GDM1 (cell line): ENCODE measurements around the gene OSBPL10.
A peak's percentile ranks its signal among the peaks of the same experiment; 100 is the strongest.
"Not testable (repeated sequence)": the region's sequence is repeated elsewhere in the genome, so short reads cannot be mapped to it uniquely, and the experiment has no call there.

Experiments
- DNase-seq: peaks from one replicate; lab custom pipeline; 2025; lab: John Stamatoyannopoulos, UW

The OSBPL10 gene

GRCh38 chr3:31981206-31982181, at the start of gene OSBPL10, which contains the start of gene ZNF860:
TSS of gene OSBPL10 (minus strand) at chr3:31981262. CDS start at chr3:31981179, 83 bp downstream.
TSS of gene ZNF860 (plus strand) at chr3:31981750. CDS start at chr3:31989080, 7,330 bp downstream.
- DNase-seq = no peak

GRCh38 chr3:32026593-32026992, 45.5 kb upstream of the OSBPL10 start:
- DNase-seq = peak; percentile 48

DNA sequence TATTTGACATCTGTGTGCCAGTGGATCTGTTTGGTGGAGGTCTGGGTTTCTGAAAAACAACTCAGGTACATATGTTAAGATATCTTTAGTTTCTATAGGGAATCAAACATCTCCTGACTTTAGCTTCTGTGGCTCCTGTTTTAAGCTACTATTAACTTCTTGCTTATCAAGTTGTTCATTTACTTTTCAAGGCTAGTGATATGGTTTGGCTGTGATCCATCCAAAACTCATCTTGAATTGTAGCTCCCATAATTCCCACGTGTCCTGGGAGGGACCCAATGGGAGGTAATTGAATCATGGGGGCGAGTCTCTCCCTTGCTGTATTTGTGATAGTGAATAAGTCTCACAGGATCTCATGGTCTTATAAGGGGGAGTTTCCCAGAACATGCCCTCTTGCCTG, 41.9 kb upstream of the OSBPL10 start:
- DNase-seq = no peak

- no peak for DNase-seq
Observed at GRCh38 chr3:32021748-32022147, 40.7 kb upstream of the OSBPL10 start.

DNA sequence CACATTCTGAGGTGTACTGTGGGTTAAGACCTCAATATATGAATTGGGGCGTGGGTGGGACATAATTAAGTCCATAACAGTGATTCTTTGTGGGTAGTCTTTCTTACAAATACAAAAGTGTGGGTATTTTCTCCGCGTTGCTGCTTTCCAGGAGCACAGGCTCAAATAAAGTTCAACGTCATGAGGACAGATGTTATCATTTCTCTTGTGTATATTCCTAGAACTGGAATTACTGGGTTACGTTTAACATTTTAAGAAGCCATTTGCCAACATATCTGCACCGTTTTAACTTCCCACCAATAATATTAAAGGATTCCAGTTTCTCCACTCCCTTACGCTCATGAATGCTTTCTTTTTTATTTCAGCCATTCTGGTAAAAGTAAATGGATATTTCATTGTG, 40.1 kb upstream of the OSBPL10 start:
- no peak for DNase-seq

DNA sequence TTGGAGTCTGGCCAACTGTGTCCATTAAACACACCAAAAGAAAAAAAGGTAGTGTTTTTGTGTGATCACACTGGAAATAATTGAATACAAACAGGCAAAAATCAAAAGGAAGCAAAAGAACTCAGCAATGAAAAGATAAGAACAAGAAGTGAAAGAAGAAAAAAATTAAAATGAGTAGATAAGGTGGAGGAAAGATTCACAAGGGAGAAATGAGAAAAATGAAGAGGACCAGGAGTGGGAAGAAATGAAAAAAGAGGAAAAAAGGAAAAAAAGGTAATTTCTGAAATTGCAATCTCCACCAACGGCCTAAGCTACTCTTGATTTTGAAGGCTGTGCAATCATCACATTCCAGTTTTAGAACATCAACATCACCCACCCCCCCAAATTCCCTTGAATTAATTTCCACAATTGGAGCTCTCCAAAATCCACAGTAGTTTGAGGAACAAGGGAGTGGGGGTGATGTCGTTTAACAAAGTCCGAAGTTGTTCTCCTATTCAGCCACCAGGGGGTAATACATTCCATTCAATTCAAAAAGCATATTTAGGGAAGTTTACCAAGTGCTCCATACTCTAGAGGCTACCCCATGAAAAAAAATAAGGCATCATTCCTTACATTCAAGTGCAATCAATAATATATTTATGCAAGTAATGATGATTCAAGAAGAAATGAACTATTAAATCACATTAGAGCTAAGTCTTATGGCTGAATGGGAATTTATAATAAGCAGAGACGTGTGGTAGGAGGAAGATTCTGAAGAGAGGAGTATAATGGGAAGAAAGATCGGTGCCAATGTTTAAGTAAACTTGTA, 37.9 kb upstream of the OSBPL10 start:
- peak; percentile 33 for DNase-seq

- no peak for DNase-seq
Observed at GRCh38 chr3:32017286-32017685, 36.2 kb upstream of the OSBPL10 start.

DNA sequence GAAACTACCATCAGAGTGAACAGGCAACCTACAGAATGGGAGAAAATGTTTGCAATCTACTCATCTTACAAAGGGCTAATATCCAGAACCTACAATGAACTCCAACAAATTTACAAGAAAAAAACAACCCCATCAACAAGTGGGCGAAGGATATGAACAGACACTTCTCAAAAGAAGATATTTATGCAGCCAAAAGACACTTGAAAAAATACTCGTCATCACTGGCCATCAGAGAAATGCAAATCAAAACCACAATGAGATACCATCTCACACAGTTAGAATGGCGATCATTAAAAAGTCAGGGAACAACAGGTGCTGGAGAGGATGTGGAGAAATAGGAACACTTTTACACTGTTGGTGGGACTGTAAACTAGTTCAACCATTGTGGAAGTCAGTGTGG, 34.6 kb upstream of the OSBPL10 start:
- not testable (repeated sequence) for DNase-seq

GRCh38 chr3:32010699-32011098, 29.6 kb upstream of the OSBPL10 start:
- DNase-seq = not testable (repeated sequence)

GRCh38 chr3:32009957-32010356, 28.9 kb upstream of the OSBPL10 start:
- DNase-seq = no peak

- no peak for DNase-seq
Observed at GRCh38 chr3:32009101-32009500, 28.0 kb upstream of the OSBPL10 start.

DNA sequence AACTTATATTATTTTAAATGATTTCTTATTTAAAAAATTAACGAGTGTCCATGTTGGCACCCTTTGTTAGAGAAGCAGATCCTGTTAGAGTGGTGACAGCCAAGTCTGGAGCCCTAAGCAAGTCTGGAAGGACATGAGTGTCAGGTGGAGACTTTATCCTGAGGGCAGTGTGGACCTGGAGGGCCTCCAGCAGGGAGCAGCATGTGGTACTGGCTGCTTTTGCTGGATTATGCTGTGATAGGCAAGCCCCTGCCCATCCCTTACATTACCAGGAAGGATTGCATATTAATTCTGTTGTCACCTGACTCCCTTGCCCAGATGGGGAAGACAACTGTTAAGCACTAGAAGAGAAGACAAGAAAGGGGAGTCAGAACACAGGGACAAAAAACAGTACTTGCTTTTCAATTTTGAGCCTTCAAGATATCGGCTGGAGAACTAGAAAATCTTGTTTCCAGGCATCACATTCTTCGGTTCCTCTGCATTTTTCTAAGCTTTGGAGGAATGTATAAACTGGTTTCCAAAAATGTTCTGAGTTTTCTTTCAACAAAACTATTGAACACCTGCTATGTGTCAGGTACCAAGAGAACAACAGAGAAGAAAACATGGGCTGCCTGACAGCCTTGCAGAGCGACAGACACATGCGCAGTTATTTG, 23.2 kb upstream of the OSBPL10 start:
- DNase-seq = no peak

GRCh38 chr3:32003380-32003779, 22.3 kb upstream of the OSBPL10 start:
- DNase-seq = no peak

DNA sequence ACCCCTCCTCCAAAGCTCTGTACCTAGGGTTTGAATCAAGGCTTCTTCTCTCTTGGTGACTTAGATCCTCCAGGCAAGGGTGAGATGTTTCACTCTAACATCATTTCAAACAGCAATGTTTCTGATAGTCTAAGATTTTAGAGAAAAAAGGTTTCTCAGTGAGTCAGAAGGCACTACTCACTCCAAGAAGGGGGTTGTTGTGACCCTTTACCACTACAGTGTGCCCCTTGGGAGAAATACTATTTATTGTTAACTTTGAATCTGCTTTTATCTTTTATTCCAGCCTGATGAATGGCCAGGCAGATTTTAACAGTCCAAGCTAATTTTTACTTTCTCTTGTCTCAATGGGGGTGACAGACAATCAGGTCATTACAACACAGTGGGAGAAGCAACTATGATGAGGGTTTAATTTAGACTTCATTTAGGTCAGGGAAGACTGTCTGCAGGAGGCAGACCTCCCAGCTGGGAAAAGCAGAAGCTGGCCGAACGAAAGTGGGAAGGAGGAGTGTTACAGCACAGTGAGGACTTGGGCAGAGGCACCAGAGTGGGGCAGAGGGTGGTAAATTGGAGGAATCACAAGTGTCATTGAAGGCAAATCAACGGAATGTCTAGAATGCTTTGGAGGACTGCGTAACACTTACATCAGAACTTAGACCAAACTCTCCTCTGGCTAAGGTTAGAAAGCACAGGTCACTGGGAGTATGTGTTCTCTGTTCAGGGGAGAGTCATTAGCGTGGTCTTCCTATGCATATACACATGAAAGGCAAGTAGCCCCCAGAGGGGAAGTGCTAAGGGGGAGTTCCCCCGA, 21.7 kb upstream of the OSBPL10 start:
- DNase-seq = no peak

GRCh38 chr3:32000877-32001276, 19.8 kb upstream of the OSBPL10 start:
- DNase-seq = no peak

DNA sequence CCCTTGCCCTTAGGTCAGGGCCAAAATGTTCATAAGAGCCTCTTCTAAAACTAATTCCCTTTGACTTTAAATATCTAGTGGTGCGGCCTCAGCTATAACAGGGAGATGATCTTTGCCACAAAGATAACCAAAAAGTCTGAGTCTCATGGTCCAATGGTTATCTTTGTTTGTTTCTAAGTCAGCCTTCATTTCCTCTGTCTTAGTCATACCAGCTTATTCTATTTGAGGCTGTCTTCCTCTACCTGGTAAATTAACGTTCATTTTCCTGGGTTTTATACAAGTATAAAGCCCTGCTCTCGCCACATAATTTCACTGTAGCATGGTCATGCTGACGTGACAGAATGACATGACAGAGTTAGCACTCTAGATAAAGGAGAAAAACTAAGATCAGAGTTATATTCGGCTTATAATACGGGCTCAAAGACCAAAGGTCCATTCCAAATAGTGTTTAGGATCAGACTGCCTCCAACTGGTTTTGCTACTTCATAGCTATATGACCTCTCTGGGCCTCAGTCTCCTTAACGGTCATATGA, 18.9 kb upstream of the OSBPL10 start:
- DNase-seq = no peak

DNA sequence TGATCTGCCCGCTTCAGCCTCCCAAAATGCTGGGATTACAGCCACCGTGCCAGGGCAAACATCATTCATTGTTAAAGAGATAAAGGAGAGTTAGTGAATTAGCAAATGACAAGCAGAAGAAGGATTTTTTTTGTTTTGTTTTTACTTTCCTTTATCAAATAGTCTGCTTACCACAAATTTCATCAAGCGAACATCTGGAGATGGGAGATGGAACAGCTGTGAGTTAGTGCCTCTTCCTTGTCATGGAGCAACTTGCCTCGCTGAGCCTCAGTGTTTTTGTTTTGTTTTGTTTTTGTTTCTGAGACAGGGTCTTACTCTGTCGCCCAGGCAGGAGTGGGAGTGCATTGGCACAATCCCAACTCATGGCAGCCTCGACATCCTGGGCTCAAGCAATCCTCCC, 16.4 kb upstream of the OSBPL10 start:
- DNase-seq = no peak

GRCh38 chr3:31996195-31996594, 15.1 kb upstream of the OSBPL10 start:
- DNase-seq = no peak

- not testable (repeated sequence) for DNase-seq
Observed at GRCh38 chr3:31995026-31995425, 14.0 kb upstream of the OSBPL10 start.

DNA sequence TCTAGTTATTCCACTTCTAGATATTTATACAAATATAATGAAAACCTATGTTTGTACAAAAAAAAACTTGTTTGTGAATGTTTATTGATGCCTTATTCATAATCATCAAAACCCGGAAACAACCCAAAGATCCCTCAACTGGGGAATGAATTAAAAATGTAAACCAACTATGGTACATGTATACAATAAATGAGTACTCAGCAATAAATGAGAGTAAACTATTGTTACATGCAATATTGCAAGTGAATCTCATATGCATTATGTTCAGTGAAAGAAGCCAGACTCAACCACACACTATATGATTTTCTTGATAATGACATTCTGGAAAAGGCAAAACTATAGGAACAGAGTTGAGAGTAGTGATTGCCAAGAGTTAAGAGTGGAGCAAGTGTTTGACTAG, 12.8 kb upstream of the OSBPL10 start:
- no peak for DNase-seq

GRCh38 chr3:31992995-31993394, 11.9 kb upstream of the OSBPL10 start:
- DNase-seq = not testable (repeated sequence)
